Astrocyte of the cerebellum (primary cell): ENCODE data around the gene PRKG1.
"Not testable (repeated sequence)": the region's sequence is repeated elsewhere in the genome, so short reads cannot be mapped to it uniquely, and the experiment has no call there.

Experiments used
- DNase-seq: peaks from one replicate; pipeline ENCODE4 v3.0.0-alpha.2; 2011; ENCODE audit warnings: low read depth
- H3K4me3 ChIP-seq: 2 replicates; pipeline ENCODE4 v1.5.1; 2011; ENCODE audit warnings: mild to moderate bottlenecking, low read depth, low read length, moderate library complexity
- in situ Hi-C: cut with HindIII; loops from 2 replicates; pipeline ENCODE4 v1.10.0; 2017; ENCODE audit warnings: low sequenced_read_pairs
- TF ChIP-seq, protein P1 (sequence below): IDR thresholded peaks from 2 replicates; pipeline ENCODE4 v1.5.1; 2012; ENCODE audit warnings: low read length, low read depth, moderate library complexity, mild to moderate bottlenecking; ENCODE audit errors: missing control alignments

The PRKG1 gene

DNA sequence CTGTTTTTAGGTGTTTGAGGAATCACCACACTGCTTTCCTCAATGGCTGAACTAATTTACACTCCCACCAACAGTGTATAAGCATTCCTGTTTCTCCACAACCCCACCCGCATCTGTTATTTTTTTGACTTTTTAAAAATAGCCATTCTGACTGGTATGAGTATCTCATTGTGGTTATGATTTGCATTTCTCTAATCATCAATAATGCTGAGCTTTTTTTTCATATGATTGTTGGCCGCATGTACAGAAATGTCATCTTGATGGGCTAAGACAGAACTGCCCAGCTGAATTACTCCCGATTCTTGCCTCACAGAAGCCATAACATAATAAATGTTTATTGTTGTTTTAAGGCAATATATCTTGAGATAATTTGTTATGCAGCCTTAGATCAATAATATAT lies 1146.7 kb downstream of the PRKG1 start:
- no peak for DNase-seq
- TF ChIP-seq, protein P1, sequence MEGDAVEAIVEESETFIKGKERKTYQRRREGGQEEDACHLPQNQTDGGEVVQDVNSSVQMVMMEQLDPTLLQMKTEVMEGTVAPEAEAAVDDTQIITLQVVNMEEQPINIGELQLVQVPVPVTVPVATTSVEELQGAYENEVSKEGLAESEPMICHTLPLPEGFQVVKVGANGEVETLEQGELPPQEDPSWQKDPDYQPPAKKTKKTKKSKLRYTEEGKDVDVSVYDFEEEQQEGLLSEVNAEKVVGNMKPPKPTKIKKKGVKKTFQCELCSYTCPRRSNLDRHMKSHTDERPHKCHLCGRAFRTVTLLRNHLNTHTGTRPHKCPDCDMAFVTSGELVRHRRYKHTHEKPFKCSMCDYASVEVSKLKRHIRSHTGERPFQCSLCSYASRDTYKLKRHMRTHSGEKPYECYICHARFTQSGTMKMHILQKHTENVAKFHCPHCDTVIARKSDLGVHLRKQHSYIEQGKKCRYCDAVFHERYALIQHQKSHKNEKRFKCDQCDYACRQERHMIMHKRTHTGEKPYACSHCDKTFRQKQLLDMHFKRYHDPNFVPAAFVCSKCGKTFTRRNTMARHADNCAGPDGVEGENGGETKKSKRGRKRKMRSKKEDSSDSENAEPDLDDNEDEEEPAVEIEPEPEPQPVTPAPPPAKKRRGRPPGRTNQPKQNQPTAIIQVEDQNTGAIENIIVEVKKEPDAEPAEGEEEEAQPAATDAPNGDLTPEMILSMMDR: no peak
- in situ Hi-C loops: no loop called here
- no peak overlapping the region for H3K4me3 ChIP-seq

DNA sequence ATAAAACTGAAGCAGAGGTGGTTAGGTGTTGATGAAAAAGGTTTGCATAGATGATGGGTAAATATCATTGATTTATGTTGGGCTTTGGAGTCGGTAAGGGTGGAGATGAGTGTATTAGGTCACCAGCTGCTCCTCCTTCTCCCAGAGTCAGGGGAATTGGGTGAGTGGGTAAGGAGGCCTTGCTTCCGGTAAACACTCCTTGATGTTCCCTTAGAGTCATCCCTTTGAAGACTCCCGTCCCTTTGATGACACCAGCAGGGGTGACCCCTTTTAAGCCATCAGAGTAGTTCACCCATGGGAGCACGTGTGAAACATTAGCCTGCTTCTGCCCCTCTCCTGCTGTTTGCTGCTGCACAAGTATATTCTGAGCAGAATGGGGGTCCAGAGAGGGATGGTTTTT lies 1147.6 kb downstream of the PRKG1 start:
- no peak overlapping the region for H3K4me3 ChIP-seq
- TF ChIP-seq, protein P1: no peak
- in situ Hi-C loops: no loop called here
- DNase-seq: no peak

DNA sequence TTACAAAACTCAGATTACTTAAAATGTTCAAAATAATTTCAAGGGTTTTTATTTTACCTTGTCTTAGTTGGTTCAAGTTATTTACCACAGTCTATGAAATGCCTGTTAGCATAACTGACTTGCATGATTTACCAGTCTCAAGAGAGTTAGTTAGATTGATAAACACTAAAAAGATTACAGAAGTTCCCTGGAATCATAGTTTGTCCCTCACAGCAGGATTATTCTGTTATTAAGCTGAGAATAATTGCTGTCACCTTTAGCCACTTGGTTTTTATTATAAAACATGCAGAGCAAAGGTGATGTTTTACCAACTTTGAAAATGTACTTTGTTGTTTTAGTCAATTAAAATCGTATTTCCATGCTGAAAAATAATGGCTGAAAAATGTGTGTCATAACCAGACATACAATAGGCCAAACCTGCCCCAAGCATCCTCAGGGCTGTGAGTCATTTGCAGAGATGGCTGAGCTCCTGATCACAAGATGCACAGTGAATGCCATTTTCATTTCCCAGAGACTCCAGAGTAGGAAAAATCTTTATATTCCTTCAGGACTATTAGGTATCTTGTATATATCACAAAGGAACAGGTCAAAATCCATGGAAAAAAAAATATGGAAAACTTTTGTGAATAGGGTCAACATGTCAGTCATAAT lies 1152.0 kb downstream of the PRKG1 start:
- TF ChIP-seq, protein P1: no peak
- DNase-seq: peak; percentile 38
- H3K4me3 ChIP-seq: no peak overlapping the region
- in situ Hi-C loops: no loop called here

DNA sequence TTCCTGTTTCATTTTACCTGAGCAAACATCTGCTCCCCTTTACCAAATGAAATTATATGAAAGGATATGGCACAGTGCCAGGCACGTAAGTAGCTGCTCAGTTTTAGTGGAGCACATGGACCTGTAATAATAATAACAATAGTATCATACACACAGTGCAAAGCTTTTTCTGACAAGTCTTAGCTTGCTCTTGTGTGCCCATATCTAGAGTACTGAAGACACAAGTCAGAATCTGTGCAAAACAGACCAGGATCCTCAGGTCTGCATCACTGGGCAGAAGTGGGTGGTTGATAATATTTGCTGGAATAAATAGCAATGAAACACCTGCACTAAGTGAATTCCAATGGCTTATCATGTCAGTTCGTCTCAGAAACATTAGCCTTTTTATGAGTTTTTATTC lies 1154.3 kb downstream of the PRKG1 start:
- no peak overlapping the region for H3K4me3 ChIP-seq
- DNase-seq: no peak
- in situ Hi-C loops: no loop called here
- TF ChIP-seq, protein P1: no peak

DNA sequence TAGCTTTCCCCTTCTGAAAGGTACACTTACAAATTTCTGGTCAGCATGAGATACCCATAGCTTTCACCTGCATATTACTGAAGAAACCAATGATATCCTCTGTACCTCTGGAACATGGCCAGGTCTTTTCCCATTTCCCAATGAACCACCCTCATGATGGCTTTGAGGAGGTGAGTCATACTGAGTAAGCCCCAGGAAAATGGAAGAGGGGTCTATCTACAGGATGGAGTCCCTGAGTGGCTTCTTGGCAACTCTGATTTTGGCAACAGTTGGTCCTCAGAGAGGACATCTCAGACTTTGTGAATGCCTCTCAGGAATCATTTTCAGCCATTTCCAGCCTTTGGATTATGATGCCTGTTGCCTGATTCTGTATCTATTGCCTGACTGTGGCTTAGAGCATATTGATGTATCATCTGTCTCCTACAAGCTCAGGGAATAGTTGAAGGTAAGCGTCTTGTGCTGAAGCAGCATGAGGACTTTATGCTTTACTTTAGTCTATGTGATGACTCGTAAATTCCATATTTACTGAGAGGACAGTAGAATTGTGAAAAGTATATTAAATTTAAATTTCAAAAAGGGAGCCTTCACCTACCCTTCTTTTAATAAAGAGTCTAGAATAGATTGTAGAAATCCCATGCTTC lies 1155.1 kb downstream of the PRKG1 start:
- in situ Hi-C loops: no loop called here
- DNase-seq: no peak
- TF ChIP-seq, protein P1: no peak

DNA sequence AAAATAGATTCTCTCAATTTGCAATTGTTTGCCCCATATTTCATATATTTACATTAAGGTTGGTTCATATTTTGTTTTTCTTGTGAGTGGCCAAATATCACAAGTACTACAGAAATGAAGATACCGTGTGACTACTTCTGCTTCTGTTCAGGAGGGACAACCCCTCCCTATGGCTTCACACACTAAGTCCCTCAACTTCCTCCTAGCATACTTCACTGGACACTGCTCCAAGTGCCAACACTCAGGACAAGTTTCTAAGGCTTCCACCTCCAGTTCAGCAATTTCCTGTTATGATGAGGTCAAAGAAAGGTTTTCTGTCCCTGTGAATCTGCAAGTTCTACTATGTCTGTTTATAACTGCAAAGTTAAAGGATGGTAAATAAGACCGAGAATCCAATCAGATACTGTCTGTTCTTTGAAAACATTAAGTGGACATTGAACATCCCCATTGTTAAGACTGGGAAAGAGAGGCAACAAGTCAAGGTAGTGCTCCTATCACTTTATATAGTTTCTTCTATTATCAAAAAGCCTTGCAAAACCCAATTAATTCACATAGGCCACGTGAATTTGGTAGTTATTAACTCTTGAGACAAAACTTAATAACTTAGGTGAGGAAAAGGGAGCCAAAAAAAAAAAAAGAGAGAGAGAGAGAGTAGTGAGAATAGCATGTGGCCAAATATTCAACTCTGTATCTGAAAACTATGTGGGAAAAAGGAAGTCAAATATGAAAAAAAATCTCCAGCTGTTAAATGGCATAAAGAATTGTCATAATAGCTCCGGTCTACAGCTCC lies 1158.5 kb downstream of the PRKG1 start:
- in situ Hi-C loops: no loop called here
- H3K4me3 ChIP-seq: no peak overlapping the region
- DNase-seq: no peak
- TF ChIP-seq, protein P1: no peak

More for the DNA sequence above, 1155.1 kb downstream of the PRKG1 start:
- H3K4me3 ChIP-seq: no peak overlapping the region

DNA sequence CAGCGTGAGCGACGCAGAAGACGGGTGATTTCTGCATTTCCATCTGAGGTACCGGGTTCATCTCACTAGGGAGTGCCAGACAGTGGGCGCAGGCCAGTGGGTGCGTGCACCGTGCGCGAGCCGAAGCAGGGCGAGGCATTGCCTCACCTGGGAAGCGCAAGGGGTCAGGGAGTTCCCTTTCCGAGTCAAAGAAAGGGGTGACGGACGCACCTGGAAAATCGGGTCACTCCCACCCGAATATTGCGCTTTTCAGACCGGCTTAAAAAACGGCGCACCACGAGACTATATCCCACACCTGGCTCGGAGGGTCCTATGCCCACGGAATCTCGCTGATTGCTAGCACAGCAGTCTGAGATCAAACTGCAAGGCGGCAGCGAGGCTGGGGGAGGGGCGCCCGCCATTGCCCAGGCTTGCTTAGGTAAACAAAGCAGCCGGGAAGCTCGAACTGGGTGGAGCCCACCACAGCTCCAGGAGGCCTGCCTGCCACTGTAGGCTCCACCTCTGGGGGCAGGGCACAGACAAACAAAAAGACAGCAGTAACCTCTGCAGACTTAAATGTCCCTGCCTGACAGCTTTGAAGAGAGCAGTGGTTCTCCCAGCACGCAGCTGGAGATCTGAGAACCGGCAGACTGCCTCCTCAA lies 1159.2 kb downstream of the PRKG1 start:
- in situ Hi-C loops, H3K4me3 ChIP-seq, DNase-seq: not testable (repeated sequence)
